Measurements from ENCODE around the gene SFT2D2.

- TF ChIP-seq POLR2A (IDR thresholded peaks at IDR 0.05) = no peak
- no peak for TF ChIP-seq CTCF (IDR thresholded peaks at IDR 0.05)
These were observed 34.6 kb downstream of the SFT2D2 start for GRCh38 chr1:168260393-168260792.
